ENCODE results near the gene GRWD1.

Gene GRWD1

DNA sequence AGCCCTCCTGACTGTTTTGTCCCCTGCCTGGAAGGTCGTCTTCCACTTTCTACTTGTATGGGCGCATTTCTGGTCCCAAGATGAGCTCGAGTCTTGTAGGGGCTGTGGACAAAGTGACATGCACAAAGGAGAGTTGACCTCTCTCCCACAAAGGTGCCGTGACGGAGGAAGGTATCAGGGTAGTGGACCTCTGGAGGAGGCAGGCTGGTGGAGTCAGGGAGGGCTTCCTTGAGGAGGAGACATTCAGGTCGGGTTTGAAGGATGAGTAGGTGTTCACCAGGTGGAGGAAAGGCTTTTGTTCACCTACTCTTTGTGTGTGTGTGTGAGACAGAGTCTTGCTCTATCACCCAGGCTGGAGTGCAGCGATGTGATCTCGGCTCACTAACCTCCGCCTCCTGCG is 25.1 kb downstream of the GRWD1 start:
- TF ChIP-seq CTCF (conservative IDR thresholded peaks at IDR 0.05; ENCODE audit: control insufficient read depth, insufficient read depth, low read depth, low read length), result no peak
- no peak for DNase-seq (ENCODE audit: low read depth)
- H3K4me3 ChIP-seq (ENCODE audit: control insufficient read depth, low read depth, low read length), result peak overlapping the region; percentile 2

GRCh38 chr19:48471836-48472235 is 26.1 kb downstream of the GRWD1 start:
- TF ChIP-seq CTCF (conservative IDR thresholded peaks at IDR 0.05; ENCODE audit: control insufficient read depth, insufficient read depth, low read depth, low read length), result no peak
- no peak for DNase-seq (ENCODE audit: low read depth)
- H3K4me3 ChIP-seq (ENCODE audit: control insufficient read depth, low read depth, low read length), result no peak overlapping the region

GRCh38 chr19:48473161-48473966 is 27.6 kb downstream of the GRWD1 start:
- no peak overlapping the region for H3K4me3 ChIP-seq (ENCODE audit: control insufficient read depth, low read depth, low read length)
- DNase-seq (ENCODE audit: low read depth), result no peak
- no peak for TF ChIP-seq CTCF (conservative IDR thresholded peaks at IDR 0.05; ENCODE audit: control insufficient read depth, insufficient read depth, low read depth, low read length)

- H3K4me3 ChIP-seq (ENCODE audit: control insufficient read depth, low read depth, low read length), result no peak overlapping the region
- TF ChIP-seq CTCF (conservative IDR thresholded peaks at IDR 0.05; ENCODE audit: control insufficient read depth, insufficient read depth, low read depth, low read length), result no peak
- DNase-seq (ENCODE audit: low read depth), result no peak
These were observed 28.4 kb downstream of the GRWD1 start for GRCh38 chr19:48474084-48474592.

- TF ChIP-seq CTCF (conservative IDR thresholded peaks at IDR 0.05; ENCODE audit: control insufficient read depth, insufficient read depth, low read depth, low read length), result no peak
- DNase-seq (ENCODE audit: low read depth), result no peak
- no peak overlapping the region for H3K4me3 ChIP-seq (ENCODE audit: control insufficient read depth, low read depth, low read length)
These were observed 29.7 kb downstream of the GRWD1 start for GRCh38 chr19:48475369-48476068.

GRCh38 chr19:48476176-48476575 is 30.4 kb downstream of the GRWD1 start:
- DNase-seq (ENCODE audit: low read depth), result no peak
- no peak overlapping the region for H3K4me3 ChIP-seq (ENCODE audit: control insufficient read depth, low read depth, low read length)
- no peak for TF ChIP-seq CTCF (conservative IDR thresholded peaks at IDR 0.05; ENCODE audit: control insufficient read depth, insufficient read depth, low read depth, low read length)
